ENCODE results near the gene MAPK8.

DNA sequence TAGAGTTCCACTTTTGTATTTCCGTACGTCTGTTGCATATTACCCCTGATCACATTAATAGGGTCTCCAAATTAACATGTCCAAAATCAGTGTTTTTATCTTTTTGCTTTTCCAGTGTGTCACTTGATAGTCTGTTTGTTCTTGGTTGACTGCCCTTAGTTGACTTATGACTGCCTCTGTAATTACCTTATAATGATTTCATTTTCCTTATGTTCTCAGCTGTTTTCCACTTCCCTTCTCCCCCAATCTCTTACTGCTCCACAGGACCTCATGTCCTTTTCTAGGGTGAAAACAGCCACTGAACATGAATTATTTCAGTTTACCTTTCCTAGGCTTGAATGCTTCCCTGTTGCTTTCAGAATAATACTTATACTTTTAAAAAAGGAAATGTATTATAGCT, 54.7 kb downstream of the MAPK8 start:
- no peak for TF ChIP-seq GATA3 (IDR thresholded peaks at IDR 0.05; ENCODE audit: low read depth, low read length)
- TF ChIP-seq GATA2 (IDR thresholded peaks at IDR 0.05; ENCODE audit: low read depth, low read length): no peak

Data from SH-SY5Y (cell line).